ENCODE measurements around the gene RREB1.
"Not testable (repeated sequence)": the region's sequence is repeated elsewhere in the genome, so short reads cannot be mapped to it uniquely, and the experiment has no call there.

Gene RREB1

DNA sequence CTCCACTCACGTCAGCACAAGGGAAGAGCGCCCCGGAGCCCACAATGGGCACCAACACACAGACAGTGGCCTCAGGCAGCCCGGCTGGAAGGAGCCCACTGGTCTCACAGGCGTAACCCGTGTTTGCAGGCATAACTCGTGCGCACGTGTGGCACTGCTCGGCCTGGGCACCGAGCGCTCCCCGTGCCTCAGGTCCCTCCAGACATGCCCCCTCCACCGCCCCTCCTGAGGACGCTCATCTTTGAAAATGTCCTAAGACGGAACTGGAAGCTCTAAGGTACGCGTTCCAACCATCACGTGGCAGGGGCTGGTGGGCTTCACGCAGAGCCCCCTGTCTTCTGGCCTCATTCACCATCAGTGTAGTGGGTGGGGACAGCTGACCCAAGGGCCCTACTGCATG lies 160.6 kb downstream of the RREB1 start:
- DNase-seq = no peak

DNA sequence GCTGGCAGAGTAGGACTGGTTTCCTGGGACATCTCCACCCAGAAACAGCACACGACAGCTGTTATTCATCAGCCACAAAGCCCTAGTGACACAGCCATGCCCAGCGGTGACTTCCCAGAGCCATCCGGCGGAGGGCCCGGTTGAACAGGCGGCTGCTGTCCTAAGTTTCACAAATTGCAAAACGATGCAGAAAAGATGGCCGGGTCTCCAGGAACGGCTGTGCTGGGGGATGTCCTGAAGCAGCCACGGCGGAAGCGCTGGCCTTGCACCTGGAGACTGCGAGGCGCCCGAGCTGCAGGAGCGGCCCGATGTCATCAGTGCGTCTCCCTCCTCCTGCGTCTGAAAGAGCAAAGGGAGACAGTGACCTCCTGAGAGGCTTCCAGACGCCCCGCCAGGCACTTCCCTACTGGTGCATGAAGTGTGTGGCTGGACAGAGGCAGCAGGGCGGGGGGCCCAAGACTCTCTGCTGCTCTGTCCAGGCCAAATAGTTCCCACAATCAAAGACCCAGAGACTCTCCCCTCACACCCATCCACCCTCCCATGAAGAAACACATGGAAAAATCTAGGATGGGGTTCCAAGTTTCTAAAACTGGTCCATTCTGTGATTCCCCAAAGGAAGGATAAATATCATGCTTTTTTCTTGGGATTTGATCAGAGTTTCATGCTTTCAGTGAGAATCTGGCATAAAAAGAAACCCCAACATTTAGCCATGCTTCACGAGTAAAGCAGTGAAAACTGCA lies 161.2 kb downstream of the RREB1 start:
- no peak for DNase-seq

DNA sequence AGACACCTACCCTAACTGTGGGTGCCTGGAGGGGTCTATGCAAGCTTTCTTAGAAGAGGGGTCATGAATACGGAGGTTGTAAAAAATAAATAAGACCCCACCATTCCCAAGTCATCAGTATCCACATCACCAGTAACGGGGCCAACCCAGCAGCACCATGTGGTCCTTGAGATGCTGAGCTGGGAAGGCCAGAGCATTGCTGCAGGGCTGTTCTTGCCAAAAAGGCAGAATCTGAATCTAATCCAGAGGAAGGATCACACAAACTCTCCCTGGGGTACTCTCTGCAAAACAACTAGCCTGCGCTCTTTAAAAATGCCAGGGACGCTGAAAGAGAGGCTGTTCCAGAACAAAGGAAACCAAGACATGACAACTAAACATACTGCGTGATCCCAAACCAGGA lies 162.1 kb downstream of the RREB1 start:
- no peak for DNase-seq

DNA sequence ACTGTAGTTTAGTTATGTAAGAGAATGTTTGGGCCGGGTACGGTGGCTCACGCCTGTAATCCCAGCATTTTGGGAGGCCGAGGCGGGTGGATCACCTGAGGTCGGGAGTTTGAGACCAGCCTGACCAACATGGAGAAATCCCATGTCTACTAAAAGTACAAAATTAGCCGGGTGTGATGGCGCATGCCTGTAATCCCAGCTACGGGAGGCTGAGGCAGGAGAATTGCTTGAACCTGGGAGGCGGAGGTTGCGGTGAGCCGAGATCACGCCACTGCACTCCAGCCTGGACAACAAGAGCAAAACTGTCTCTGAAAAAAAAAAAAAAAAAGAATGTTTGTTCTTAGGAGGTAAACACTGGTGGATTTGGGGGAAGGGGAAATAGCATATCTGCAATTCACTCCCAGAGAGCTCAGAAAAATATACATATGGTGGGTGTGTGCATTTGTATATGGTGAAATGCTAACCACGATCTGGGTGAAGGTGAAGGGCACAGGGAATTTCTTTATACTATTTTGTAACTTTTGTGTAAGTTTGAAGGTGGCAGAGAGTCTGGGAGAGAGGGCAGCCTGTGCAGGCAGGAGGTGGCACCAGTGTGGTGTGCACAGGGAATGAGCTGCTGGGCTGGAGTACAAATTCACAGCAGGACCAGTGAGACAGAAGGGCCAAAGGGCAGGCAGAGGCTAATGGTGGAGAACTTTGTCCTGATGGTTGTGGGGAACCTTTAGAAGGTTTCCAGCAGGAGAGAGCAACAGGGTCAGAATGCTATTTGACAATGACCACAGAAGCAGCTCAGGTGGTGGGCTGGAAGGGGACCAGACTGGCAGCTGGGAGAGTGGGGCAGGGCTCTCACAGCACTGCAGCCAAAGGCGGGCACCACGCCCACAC lies 162.8 kb downstream of the RREB1 start:
- DNase-seq = no peak

DNA sequence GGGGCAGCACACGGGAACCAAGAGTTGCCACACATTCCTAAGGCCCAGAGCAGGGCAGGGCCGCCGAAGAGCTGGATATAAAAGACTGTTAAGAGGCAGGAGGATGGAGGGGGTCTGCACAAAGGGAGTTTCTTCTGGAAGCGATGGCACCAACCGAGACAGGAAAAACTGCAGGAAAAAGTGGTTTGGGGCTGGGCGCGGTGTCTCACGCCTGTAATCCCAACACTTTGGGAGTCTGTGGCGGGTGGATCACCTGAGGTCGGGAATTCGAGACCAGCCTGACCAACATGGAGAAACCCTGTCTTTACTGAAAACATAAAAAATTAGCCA lies 163.4 kb downstream of the RREB1 start:
- no peak for DNase-seq

DNA sequence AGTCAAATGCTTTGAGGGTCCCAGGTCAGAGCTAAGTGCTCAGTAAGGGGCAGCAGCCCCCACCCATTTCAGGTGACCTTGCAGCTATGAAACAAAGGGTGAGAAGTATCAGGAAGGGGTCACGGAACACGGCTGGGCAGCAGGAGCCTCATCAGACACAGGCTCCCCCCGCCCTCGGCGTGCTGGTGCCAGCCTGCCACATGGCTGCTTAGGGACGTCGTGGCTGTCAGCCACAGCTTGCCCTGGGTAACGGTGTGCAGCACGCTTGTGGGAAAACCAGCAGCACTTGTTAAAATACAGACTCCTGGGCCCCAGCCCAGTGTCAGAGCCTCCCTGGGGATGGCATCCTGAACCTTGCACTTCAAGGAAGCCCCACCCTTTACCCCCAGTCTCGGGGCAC lies 165.9 kb downstream of the RREB1 start:
- DNase-seq = no peak

DNA sequence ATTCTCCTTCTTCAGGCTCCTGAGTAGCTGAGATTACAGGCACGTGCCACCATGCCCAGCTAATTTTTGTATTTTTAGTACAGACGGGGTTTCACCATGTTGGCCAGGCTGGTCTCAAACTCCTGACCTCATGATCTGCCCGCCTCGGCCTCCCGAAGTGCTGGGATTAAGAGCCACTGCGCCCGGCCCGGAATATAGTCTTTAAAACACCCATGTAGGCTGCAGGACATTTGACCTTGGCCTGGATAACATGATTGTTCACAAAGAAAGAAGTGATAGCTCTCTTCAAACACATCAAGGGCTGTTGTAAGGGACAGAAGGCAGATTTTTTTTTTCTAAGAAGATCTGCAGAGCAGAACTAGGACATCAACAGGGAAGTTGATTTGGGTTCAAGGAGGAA lies 166.8 kb downstream of the RREB1 start:
- not testable (repeated sequence) for DNase-seq

DNA sequence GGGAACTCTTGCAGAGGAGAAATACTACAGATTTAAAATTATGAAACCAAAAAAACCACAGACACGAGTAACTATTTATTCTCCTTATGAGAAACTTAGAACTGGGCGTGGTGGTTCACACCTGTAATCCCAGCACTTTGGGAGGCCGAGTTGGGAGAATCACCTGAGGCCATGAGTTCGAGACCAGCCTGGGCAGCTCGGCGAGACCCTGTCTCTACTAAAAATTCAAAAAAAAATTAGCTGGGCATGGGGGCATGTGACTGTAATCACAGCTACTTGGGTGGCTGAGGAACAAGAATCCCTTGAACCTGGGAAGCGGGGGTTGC lies 168.4 kb downstream of the RREB1 start:
- DNase-seq = no peak

DNA sequence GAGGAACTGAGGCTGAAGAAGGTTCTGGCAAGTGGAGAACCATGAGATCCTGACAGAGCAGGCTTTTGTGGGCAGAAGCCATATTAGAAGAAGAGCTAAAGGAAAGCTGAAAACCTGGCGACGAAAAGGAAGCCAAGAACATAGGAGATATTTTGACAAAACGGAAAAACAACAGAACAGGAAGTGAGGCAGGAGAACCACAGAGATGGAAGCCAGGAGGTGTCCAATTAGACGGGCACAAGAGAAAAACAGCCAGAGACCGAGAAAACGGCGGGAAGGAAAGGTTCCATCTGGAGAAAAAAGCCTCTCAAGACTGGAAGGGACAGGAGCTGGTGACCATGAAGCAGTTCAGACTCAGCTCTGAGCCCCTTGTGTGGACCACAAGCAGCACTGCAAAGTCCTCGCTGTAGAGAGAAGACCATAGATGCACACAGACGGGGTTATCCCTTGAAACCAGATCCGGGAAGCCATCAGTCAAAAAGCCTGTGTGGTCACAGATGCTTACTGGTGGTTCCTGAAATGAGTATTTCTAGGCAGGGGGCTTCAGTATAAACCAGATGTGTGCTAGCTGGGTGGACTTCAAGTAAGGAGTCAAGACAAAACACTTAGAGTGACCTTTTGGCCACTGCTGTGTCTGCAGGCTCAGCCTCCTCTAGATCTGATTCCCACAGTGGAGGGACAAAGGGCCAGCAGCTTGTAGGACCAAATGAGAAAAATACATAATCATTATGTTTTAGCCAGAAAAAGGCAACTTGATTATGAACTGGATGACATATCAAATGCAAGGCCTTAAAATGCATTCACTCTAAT lies 174.5 kb downstream of the RREB1 start:
- no peak for DNase-seq

DNA sequence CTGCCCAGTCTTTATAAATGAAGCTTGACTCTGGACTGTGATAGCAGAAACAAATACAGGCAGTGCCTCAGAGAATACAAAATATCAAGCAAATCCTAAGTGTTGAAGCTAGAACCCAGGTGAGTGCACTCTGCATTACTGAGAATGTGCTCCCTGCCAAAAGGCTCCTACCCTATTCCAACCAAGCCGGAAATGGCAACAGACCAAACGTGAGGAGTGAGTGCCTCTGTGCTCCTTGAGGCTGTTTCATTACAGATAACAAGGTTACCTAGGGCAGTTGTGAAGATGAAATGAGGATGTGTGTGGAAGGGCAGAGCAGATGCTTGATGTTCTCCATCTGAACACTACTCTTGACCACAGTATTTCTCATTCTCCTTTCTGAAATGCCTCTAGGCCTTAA lies 175.9 kb downstream of the RREB1 start:
- no peak for DNase-seq

DNA sequence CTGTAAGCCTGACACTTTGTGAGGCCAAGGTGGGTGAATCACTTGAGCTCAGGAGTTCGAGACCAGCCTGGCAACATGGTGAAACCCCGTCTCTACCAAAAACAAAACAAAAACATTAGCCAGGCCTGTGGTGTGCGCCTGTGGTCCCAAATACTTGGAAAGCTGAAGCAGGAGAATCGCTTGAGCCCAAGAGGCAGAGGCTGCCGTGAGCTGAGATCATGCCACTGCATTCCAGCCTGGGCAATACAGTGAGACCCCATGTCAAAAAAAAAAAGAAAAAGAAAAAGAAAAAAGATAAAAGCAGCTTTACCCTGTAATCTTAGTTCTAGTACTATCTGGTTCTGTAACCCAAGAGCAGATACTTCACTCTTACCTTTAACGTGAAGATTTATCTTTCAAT lies 177.7 kb downstream of the RREB1 start:
- no peak for DNase-seq

DNA sequence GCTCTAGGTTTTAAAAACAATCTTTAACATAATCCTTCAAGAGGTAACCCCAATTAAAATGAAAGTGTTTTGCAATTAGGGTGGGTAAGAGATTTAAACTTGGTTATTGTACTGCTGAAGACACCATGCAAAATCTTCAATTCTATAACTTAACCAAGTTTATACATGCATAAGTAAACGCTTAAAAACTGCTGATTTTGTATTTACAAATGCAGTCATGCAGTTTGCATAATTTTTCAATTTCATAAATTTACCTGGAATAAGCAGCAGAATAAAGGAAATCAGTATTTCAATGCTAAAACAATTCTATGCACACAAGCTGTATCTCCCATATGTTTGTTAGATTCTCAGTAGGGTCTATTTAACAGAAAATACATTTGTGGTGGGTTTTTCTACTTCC lies 182.3 kb downstream of the RREB1 start:
- DNase-seq = no peak

DNA sequence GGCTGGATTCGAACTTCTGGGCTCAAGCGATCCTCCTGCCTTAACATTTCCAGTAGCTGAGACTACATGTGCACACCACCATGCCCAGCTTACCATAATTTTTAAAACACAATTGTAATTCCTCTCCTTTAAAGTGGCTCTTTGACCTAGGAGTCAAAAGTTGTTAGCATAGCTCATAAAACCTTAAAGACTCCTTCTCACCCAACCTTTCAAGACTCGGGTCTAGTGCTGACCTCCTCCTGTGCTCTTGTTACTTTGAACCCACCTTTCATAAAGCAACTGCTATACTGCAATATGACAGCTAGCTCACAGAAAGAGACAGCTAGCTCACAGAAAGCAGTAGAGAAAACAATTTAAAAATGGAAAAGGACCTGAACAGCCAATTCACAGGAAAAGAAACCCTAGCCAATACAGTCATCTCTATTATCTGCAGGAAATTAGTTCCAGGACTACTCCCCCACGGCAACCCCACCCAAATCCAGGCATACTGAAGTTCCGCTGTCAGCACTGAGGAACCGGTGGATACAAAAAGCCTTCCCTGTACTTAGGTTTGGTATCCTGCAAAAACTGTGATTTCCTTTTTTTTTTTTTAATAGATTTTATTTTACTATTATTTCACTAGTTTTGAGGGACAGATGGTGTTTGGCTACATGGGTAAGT lies 185.0 kb downstream of the RREB1 start:
- DNase-seq = no peak

DNA sequence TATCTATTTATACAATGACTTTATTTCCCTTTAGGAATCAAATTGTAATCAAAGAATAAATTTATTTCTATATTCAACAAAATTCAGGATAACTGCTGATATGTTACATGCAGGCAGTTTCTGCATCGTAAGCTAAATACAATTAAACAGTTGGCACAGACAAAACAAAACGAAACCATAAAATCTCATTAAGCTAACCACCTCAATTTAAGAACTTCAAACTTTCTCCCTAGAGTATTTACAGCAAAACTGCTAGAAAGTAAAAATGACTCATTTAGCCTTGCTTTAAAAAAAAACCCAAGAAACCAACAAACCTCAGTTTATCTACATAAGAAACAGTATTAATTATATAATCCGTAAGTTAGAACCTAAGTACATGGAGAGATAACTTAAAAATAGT lies 188.2 kb downstream of the RREB1 start:
- no peak for DNase-seq

DNA sequence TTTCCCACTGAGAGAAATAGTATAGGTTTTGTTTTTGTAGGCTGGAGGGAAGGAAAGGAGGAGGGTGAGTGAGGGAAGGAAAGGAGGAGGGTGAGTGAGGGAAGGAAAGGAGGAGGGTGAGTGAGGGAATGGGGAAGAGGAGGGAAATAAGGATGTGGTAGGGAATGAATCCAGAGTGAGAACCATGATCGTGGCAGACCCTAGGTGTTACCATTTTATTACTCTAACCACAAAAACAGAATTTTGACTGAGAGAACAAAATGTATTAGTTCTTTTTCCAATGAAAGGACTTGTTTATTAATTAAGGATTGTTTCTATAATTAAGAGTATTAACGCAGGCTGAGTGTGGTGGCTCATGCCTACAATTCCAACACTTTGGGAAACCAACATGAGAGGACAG lies 188.8 kb downstream of the RREB1 start:
- no peak for DNase-seq

DNA sequence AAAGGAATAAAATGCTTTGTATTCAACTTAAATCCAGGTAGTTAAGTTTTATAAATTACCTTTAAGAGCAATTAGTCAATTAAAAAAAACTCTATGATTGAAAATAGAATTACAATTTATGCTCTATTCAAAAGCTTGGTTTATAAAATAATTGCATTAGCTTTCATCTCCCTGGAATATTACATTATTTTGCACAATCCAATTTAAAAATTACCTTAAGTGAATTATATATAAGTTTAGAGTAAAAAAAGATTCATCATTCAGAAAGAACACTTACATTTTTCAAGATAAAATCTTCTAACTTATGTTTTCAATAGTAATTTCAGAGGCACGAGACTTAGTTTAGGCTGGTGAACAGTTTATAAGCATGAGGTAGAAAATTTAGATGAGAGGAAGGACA lies 190.4 kb downstream of the RREB1 start:
- DNase-seq = no peak

DNA sequence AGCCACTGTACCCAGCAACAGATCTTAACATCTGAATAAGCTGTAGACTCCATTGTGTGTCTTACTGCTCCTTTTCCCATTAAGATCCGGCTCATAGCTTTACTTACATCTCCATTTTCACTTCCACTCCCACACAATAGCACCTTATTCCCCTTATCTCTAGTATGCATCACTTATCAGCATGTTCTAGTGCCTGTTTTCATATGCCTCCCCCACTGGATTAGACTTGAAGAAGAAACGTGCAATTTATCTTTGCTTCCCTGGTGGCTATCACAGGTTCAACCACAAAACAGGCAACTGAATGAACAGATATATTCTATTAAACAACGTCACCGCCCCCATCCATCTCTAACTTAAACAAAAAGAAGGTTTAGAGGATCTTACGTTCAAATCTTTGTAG lies 193.2 kb downstream of the RREB1 start:
- DNase-seq = no peak

All from stimulated activated CD4-positive, alpha-beta T cell treated with anti-CD3 and anti-CD28 coated beads, Interleukin-1b, Interleukin-23, amount 100 ng/mL, for 48 hours (primary cell).